GM10248 (cell line): ENCODE results near the gene IL17RE.
A peak's percentile ranks its signal among the peaks of the same experiment; 100 is the strongest.

Source experiments
- CTCF ChIA-PET: fragments of 300-600 bp; sonication (Branson Sonifier 250); formaldehyde crosslinking; extraction: SDS; loops from one replicate; lab custom pipeline; 2021; ENCODE audit warnings: antibody characterized with exemption; lab: Yijun Ruan, JAX
- POLR2A ChIA-PET: fragments of 350-650 bp; sonication (Branson Sonifier 250); formaldehyde crosslinking; extraction: SDS; loops from one replicate; lab custom pipeline; 2020; ENCODE audit warnings: antibody characterized with exemption; lab: Yijun Ruan, JAX
- DNase-seq: peaks from one replicate; pipeline ENCODE4 v3.0.0; 2012; ENCODE audit errors: extremely low spot score
- TF ChIP-seq, protein P1 (sequence below): IDR thresholded peaks from 2 replicates; pipeline ENCODE4 v1.5.1; 2012; ENCODE audit warnings: mild to moderate bottlenecking, low read depth; ENCODE audit errors: extremely low read depth, missing control alignments, control extremely low read depth

Gene IL17RE

DNA sequence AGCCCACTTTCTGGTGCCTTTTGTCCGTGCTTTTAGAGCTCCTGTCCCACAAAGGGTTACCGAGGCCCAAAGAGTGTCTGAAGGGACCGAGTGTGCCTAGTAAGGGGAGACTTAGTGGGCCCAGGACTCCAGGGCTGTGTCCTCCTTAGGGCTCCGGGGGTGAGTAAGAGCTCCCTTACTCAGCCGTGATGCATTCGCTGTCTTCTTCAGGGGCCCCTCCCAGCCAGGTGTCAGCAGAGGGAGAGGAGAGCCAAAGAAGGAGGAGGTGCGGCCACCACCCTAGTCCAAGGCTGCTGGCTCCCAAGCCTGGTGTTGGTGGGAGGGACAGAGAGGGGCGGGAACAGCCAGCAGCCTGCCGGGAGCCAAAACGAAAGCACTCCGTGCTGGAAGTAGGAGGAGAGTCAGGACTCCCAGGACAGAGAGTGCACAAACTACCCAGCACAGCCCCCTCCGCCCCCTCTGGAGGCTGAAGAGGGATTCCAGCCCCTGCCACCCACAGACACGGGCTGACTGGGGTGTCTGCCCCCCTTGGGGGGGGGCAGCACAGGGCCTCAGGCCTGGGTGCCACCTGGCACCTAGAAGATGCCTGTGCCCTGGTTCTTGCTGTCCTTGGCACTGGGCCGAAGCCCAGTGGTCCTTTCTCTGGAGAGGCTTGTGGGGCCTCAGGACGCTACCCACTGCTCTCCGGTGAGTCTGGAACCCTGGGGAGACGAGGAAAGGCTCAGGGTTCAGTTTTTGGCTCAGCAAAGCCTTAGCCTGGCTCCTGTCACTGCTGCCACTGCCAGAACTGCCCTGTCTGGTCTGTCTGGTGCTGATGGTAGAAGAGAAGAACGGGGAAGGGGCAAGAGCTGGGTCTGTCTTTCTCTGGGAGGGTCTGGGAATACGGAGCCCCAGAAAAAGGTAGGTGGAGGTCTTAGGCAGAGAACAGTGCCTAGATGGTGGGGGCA, 14.4 kb downstream of the IL17RE start, which contains the start of gene IL17RC:
IL17RC (plus strand) TSS at position 365 of the 947 bp plus-strand sequence; CDS start at position 583, 218 bp downstream.
- no peak for DNase-seq
- CTCF ChIA-PET = interaction anchor here (1.2 to 1.8 kb wide), 3 partner anchors 8 to 16 kb away, joined by 3 to 8 read pairs (median 5); partner anchors contain the start of gene CRELD1

DNA sequence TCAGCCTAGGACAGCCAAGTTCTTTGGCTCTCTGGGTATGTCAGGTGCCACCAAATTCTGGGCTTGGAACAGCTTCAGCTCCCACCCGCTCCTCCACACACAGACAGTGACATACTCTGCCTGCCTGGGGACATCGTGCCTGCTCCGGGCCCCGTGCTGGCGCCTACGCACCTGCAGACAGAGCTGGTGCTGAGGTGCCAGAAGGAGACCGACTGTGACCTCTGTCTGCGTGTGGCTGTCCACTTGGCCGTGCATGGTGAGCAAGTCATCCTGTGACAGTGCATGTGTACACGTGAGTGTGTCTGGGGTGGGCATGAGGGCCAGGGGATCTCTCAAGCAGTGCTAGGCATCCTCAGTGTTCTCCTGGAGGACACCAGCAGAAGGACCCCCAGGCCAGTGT, 15.2 kb downstream of the IL17RE start:
- ChIA-PET CTCF (no interaction called here), POLR2A (interaction anchor here (0.5 kb wide), 1 partner anchor 8 kb away, joined by 3 read pairs; no protein-coding TSS in a partner anchor)
- TF ChIP-seq, protein P1, sequence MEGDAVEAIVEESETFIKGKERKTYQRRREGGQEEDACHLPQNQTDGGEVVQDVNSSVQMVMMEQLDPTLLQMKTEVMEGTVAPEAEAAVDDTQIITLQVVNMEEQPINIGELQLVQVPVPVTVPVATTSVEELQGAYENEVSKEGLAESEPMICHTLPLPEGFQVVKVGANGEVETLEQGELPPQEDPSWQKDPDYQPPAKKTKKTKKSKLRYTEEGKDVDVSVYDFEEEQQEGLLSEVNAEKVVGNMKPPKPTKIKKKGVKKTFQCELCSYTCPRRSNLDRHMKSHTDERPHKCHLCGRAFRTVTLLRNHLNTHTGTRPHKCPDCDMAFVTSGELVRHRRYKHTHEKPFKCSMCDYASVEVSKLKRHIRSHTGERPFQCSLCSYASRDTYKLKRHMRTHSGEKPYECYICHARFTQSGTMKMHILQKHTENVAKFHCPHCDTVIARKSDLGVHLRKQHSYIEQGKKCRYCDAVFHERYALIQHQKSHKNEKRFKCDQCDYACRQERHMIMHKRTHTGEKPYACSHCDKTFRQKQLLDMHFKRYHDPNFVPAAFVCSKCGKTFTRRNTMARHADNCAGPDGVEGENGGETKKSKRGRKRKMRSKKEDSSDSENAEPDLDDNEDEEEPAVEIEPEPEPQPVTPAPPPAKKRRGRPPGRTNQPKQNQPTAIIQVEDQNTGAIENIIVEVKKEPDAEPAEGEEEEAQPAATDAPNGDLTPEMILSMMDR = no peak
- no peak for DNase-seq

More for the DNA sequence above, 14.4 kb downstream of the IL17RE start, which contains the start of gene IL17RC:
- POLR2A ChIA-PET = interaction anchor here (1.1 kb wide), 1 partner anchor 14 kb away, joined by 3 read pairs; no protein-coding TSS in a partner anchor
- TF ChIP-seq, protein P1 = no peak

DNA sequence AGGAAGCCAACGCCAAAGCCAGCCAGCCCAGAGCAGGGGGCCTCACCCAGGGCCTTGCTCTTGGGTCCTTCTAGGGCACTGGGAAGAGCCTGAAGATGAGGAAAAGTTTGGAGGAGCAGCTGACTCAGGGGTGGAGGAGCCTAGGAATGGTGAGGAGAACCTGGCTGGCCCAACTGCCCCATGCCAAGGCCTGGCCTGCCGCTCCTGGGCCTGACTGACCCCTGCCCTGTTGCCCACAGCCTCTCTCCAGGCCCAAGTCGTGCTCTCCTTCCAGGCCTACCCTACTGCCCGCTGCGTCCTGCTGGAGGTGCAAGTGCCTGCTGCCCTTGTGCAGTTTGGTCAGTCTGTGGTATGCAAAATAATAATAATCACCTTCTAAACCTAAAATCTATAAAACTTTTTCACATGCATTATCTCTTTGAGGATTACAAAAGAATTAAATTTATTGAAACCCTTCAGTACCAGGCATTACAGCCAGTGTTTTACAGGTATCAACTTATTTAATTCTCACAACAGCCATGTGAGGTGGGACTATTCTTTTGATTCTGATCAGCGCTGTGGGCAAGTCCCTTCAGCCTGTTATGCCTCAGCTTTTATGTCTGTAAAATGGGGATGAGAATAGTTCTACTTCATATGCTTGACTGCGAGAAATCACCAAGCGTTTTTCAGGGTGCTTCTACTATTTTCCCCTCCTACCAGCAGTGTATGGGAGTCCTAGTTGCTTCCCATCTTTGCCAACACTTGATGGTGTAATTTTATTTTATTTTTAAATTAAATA, 15.8 kb downstream of the IL17RE start:
- CTCF ChIA-PET = no interaction called here
- no peak for DNase-seq
- TF ChIP-seq, protein P1 = no peak
- POLR2A ChIA-PET = interaction anchor here (0.5 kb wide), 1 partner anchor 8 kb away, joined by 3 read pairs; no protein-coding TSS in a partner anchor

DNA sequence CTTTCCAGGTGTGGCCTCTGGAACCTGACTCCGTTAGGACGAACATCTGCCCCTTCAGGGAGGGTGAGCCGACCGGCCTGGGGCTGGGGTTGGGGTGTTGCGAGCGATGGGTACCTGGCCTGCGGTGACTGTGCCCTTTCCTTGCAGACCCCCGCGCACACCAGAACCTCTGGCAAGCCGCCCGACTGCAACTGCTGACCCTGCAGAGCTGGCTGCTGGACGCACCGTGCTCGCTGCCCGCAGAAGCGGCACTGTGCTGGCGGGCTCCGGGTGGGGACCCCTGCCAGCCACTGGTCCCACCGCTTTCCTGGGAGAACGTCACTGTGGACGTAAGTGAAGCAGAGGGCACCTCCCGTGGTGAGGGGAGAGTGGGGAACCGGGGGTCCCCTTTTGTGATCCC, 25.5 kb downstream of the IL17RE start:
- no peak for DNase-seq
- TF ChIP-seq, protein P1 = no peak
- POLR2A ChIA-PET = no interaction called here
- CTCF ChIA-PET = no interaction called here

DNA sequence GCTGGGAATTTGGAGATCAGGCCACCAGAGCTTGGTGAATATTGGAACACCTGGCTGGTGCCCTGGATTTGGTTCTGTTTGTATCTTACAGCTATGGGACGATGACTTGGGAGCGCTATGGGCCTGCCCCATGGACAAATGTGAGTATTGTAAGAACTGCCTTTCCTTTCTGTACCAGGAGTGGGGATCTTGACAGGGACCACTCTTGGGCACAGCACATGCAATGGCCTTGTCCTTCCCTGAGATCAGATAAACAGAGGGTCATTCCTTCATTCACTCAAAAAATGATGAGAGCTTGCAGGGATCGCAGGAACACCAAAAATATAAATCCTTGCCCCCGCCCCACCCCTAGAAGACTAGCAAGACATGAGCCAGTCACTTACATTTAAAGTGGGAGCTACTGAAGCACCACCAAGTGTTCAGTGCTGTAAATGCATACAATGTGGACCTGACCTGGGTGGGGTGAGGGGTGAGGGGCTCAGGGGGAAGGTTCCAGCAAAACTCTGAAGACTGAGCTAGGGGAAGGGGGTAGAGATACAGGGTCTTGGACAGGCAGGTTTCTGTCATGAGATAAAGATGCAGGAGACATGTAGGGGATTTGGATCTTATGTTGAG, 28.3 kb downstream of the IL17RE start:
- POLR2A ChIA-PET = interaction anchor here (0.6 to 1.0 kb wide), 3 partner anchors 14 to 172 kb away, joined by 3 to 10 read pairs (median 6); partner anchors contain the start of gene IL17RC
- CTCF ChIA-PET = interaction anchor here (0.8 to 5.7 kb wide), 19 partner anchors 9 to 428 kb away, joined by 3 to 43 read pairs (median 4); partner anchors contain the start of genes IL17RC, JAGN1, PRRT3 and SEC13
- TF ChIP-seq, protein P1 = peak; percentile 41
- no peak for DNase-seq
